IMR-90 (cell line): ENCODE measurements around the gene NAPG.
"Not testable (repeated sequence)": the region's sequence is repeated elsewhere in the genome, so short reads cannot be mapped to it uniquely, and the experiment has no call there.

Experiments used
- CEBPB ChIP-seq: IDR thresholded peaks from 2 replicates; pipeline ENCODE4 v1.6.1; 2012; ENCODE audit warnings: low read depth, low read length, improper control_type of control experiment
- CTCF ChIP-seq: conservative IDR thresholded peaks from 2 replicates; pipeline ENCODE4 v1.5.1; 2012; ENCODE audit warnings: mild to moderate bottlenecking, low read depth, low read length, improper control_type of control experiment
- MXI1 ChIP-seq: IDR thresholded peaks from 2 replicates; pipeline ENCODE4 v1.6.1; 2012; ENCODE audit warnings: low read depth, mild to moderate bottlenecking, low read length, moderate library complexity, borderline replicate concordance
- POLR2A ChIP-seq: IDR thresholded peaks from 2 replicates; pipeline ENCODE4 v1.6.1; 2012; ENCODE audit warnings: mild to moderate bottlenecking, low read depth, low read length
- RFX5 ChIP-seq: IDR thresholded peaks from 2 replicates; pipeline ENCODE4 v1.8.0; 2012; ENCODE audit warnings: low read depth, mild to moderate bottlenecking, low read length, moderate library complexity

GRCh38 chr18:10600701-10601100, 74.9 kb downstream of the NAPG start:
- not testable (repeated sequence) for TF ChIP-seq POLR2A, CTCF, MXI1, CEBPB, RFX5
